GM12873 (cell line): ENCODE data around the gene EXOC3L2.

Source experiments
- TF ChIP-seq, protein P1 (sequence below): IDR thresholded peaks from 2 replicates; pipeline ENCODE4 v1.5.1; 2012; ENCODE audit warnings: low read depth, mild to moderate bottlenecking, moderate library complexity, low read length, control low read depth; ENCODE audit not compliant: insufficient read depth; ENCODE audit errors: missing control alignments

EXOC3L2 gene

GRCh38 chr19:45217193-45217956 lies 27.8 kb downstream of the EXOC3L2 start:
- TF ChIP-seq, protein P1, sequence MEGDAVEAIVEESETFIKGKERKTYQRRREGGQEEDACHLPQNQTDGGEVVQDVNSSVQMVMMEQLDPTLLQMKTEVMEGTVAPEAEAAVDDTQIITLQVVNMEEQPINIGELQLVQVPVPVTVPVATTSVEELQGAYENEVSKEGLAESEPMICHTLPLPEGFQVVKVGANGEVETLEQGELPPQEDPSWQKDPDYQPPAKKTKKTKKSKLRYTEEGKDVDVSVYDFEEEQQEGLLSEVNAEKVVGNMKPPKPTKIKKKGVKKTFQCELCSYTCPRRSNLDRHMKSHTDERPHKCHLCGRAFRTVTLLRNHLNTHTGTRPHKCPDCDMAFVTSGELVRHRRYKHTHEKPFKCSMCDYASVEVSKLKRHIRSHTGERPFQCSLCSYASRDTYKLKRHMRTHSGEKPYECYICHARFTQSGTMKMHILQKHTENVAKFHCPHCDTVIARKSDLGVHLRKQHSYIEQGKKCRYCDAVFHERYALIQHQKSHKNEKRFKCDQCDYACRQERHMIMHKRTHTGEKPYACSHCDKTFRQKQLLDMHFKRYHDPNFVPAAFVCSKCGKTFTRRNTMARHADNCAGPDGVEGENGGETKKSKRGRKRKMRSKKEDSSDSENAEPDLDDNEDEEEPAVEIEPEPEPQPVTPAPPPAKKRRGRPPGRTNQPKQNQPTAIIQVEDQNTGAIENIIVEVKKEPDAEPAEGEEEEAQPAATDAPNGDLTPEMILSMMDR: no peak

GRCh38 chr19:45216667-45217066 lies 28.5 kb downstream of the EXOC3L2 start:
- TF ChIP-seq, protein P1: no peak

- TF ChIP-seq, protein P1: no peak
These were observed 29.6 kb downstream of the EXOC3L2 start for GRCh38 chr19:45215391-45216191.

DNA sequence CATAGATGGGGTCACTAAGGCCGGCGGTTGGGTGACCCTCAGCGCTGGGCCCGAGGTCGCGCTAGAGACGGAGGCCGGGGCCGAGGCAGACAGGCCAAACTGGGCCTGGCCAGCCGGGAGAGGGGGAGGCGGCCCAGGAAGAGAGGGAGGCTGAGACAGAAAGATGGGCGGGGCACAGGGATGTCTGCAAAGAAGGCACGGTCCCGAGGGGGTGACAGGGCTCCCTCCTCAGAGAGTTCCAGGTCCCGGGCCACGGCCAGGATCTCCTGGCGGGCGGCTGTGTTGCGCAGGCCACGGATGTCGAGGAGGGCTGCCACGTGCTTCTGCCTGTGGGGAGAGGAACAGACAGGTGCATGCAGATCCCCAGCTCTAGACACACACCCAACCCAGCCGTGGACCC lies 32.2 kb downstream of the EXOC3L2 start:
- TF ChIP-seq, protein P1: no peak

DNA sequence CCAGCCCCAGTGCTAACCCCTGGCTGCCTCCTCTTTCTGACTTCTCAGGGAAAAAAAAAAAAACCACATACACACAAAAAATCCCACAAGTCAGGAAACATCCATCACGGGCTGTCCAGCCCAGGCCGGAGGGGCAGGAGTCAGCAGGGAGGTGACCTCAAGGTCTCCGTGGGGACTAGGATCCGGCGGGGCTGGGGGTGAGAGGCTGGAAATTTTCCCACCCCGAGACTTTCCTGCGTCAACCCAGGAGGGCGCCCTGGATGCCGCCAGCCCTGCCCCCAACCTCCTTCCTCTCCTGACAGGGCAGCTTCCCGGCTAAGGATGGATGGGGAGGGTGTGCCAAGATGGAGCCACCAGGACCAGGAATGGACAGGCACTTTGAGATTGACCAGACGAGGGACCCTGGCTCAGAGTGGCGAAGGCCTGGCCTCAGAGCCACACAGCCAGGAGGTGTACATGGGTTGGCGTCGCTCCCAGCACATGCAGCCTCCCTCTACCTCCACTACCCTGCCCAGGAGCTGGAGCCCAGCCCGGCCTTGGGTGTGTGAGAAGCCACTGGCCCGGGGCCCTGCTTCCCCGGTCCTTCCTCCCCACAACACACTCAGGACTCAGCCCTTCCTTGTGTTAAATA lies 33.3 kb downstream of the EXOC3L2 start:
- TF ChIP-seq, protein P1: no peak

GRCh38 chr19:45206328-45206727 lies 38.9 kb downstream of the EXOC3L2 start:
- TF ChIP-seq, protein P1: no peak

DNA sequence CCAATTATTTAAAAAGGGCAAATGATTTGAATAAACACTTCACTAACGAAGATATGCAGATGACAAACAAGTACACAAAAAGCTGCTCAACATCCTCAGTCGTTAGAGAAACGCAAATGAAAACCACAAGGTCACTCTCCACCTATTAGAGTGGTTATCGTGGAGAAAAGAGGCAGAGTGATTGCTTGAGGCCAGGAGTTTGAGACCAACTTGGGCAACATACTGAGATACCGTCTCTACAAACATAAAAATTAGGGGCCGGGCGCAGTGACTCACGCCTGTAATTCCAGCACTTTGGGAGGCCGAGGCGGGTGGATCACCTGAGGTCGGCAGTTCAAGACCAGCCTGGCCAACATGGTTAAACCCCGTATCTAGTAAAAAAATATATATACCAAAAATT lies 39.4 kb downstream of the EXOC3L2 start:
- TF ChIP-seq, protein P1: no peak
